Tibial nerve (tissue), 4 donors: Measurements from ENCODE around the gene RUFY3. TPM values are rescaled to one million over a fixed set of nuclear protein-coding genes. Genes with fewer than 3 reads are reported as not detected.

Source experiments
- DNase-seq, 2 donors: peaks; one replicate each; pipeline ENCODE4 v3.0.0-alpha.2; 2019; ENCODE audit warnings: low spot score in 2 of 2
- H3K27ac ChIP-seq, 4 donors: fragments of 200-600 bp; sonication (generic) in 3 of 4; one replicate each; pipeline ENCODE4 v1.5.1; 2017 to 2019; ENCODE audit warnings: mild to moderate bottlenecking in 1 of 4
- H3K27me3 ChIP-seq, 2 donors: fragments of 200-600 bp; sonication (generic) in 1 of 2; one replicate each; pipeline versions ENCODE4 v1.5.1 to v1.6.0; 2017 to 2019
- H3K36me3 ChIP-seq, 3 donors: fragments of 200-600 bp; sonication (generic); one replicate each; pipeline ENCODE4 v1.5.1; 2018 to 2019
- H3K4me1 ChIP-seq, 4 donors: fragments of 200-600 bp; sonication (generic) in 3 of 4; one replicate each; pipeline ENCODE4 v1.5.1; 2017 to 2019
- H3K4me3 ChIP-seq, 4 donors: fragments of 200-600 bp; sonication (generic) in 3 of 4; one replicate each; pipeline ENCODE4 v1.5.1; 2017 to 2019; ENCODE audit warnings: mild to moderate bottlenecking in 1 of 4, moderate library complexity in 1 of 4
- H3K9me3 ChIP-seq, 4 donors: fragments of 200-600 bp; sonication (generic) in 3 of 4; one replicate each; pipeline ENCODE4 v1.5.1; 2017 to 2019
- CTCF ChIP-seq, 5 experiments: fragments of 200-600 bp in 3 of 5; fragments of 450-650 bp in 2 of 5; sonication (generic) in 3 of 5; IDR thresholded peaks; one replicate each; pipeline ENCODE4 v1.5.1; 2016 to 2019; ENCODE audit warnings: antibody characterized with exemption in 5 of 5, mild to moderate bottlenecking in 3 of 5, moderate library complexity in 2 of 5
- EP300 ChIP-seq, 2 donors: sonication (generic); formaldehyde crosslinking; IDR thresholded peaks; one replicate each; pipeline ENCODE4 v1.6.1; 2017; ENCODE audit warnings: antibody characterized with exemption in 2 of 2, mild to moderate bottlenecking in 1 of 2
- POLR2A ChIP-seq, 2 donors: fragments of 450-650 bp; IDR thresholded peaks; one replicate each; pipeline ENCODE4 v1.6.1; 2017; ENCODE audit warnings: antibody characterized with exemption in 2 of 2, mild to moderate bottlenecking in 2 of 2, moderate library complexity in 2 of 2
- WGBS, 2 donors: methylation state at CpG; one replicate each; pipeline ENCODE4 v1.1.5; 2018; 5-methylcytosine and 5-hydroxymethylcytosine counted together
- total RNA-seq, 4 donors: library from RNA; depleted of rRNA; stranded (reverse); fragments of >200 nt; gene quantifications; one replicate each; pipeline ENCODE4 v1.1.0, GENCODE V29; 2016

The RUFY3 gene
- total RNA-seq, 4 donors from 2014 or later = 84.5 to 124 (median 88.8) TPM

- Histone ChIP-seq H3K9me3 (no peaks in the 10 kb centered on the region), H3K27me3 (no peaks in the 10 kb centered on the region), H3K4me1 (peaks cover 0 to 14% (median 0%) of the 10 kb centered on the region in 4 donors), H3K4me3 (no peak overlapping the region), H3K27ac (no peak overlapping the region), H3K36me3 (peaks cover 5 to 95% (median 23%) of the 10 kb centered on the region in 3 donors)
- WGBS, 2 donors = 94% methylated on average over 4 of the region's 4 CpGs
- TF ChIP-seq CTCF (IDR thresholded peaks at IDR 0.05) (no peak), POLR2A (IDR thresholded peaks at IDR 0.05) (no peak), EP300 (IDR thresholded peaks at IDR 0.05) (no peak)
- no peak for DNase-seq
Measured at GRCh38 chr4:70831293-70831692, 109.5 kb downstream of the RUFY3 start.

GRCh38 chr4:70833675-70834074 is 111.9 kb downstream of the RUFY3 start:
- no peak overlapping the region for H3K27ac ChIP-seq
- H3K9me3 ChIP-seq = no peaks in the 10 kb centered on the region
- H3K36me3 ChIP-seq = peaks cover 3 to 71% (median 23%) of the 10 kb centered on the region in 3 donors
- peaks cover 0 to 35% (median 16%) of the 10 kb centered on the region in 4 donors for H3K4me1 ChIP-seq
- no peak for DNase-seq
- whole genome bisulfite sequencing, 2 donors = 98 to 100% methylated on average over 1 of the region's 1 CpG
- H3K4me3 ChIP-seq = no peak overlapping the region
- H3K27me3 ChIP-seq = no peaks in the 10 kb centered on the region
- TF ChIP-seq POLR2A (IDR thresholded peaks at IDR 0.05) (no peak), EP300 (IDR thresholded peaks at IDR 0.05) (no peak), CTCF (IDR thresholded peaks at IDR 0.05) (no peak)

- peaks cover 3 to 47% (median 10%) of the 10 kb centered on the region in 3 donors for H3K36me3 ChIP-seq
- no peaks in the 10 kb centered on the region for H3K27me3 ChIP-seq
- no peak overlapping the region for H3K27ac ChIP-seq
- WGBS, 2 donors = 65 to 83% methylated on average over 2 of the region's 2 CpGs
- H3K4me1 ChIP-seq = peaks cover 0 to 35% (median 16%) of the 10 kb centered on the region in 4 donors
- no peaks in the 10 kb centered on the region for H3K9me3 ChIP-seq
- DNase-seq = no peak
- H3K4me3 ChIP-seq = no peak overlapping the region
- no peak for TF ChIP-seq EP300 (IDR thresholded peaks at IDR 0.05)
- no peak for TF ChIP-seq POLR2A (IDR thresholded peaks at IDR 0.05)
- TF ChIP-seq CTCF (IDR thresholded peaks at IDR 0.05) = no peak
Measured at GRCh38 chr4:70836081-70836480, 114.3 kb downstream of the RUFY3 start.

GRCh38 chr4:70838204-70838603 is 116.4 kb downstream of the RUFY3 start:
- DNase-seq = no peak
- no peaks in the 10 kb centered on the region for H3K9me3 ChIP-seq
- H3K4me3 ChIP-seq = peak overlapping the region; percentile 87 to 100 (median 94)
- H3K27ac ChIP-seq = peak overlapping the region in 2 of 4 donors; percentile 93 to 96
- 24 to 26% methylated on average over 4 of the region's 4 CpGs for WGBS, 2 donors
- peaks cover 0 to 26% (median 0%) of the 10 kb centered on the region in 3 donors for H3K36me3 ChIP-seq
- no peaks in the 10 kb centered on the region for H3K27me3 ChIP-seq
- peaks cover 0 to 32% (median 16%) of the 10 kb centered on the region in 4 donors for H3K4me1 ChIP-seq
- TF ChIP-seq CTCF (IDR thresholded peaks at IDR 0.05) (no peak), POLR2A (IDR thresholded peaks at IDR 0.05) (no peak), EP300 (IDR thresholded peaks at IDR 0.05) (no peak)

GRCh38 chr4:70838666-70839588 is 117.2 kb downstream of the RUFY3 start:
- Histone ChIP-seq H3K27me3 (no peaks in the 10 kb centered on the region), H3K4me3 (peak overlapping the region; percentile 87 to 100 (median 94)), H3K9me3 (no peaks in the 10 kb centered on the region), H3K4me1 (peaks cover 0 to 28% (median 16%) of the 10 kb centered on the region in 4 donors), H3K27ac (peak overlapping the region; percentile 78 to 96 (median 93)), H3K36me3 (peaks cover 0 to 20% (median 0%) of the 10 kb centered on the region in 3 donors)
- TF ChIP-seq EP300 (IDR thresholded peaks at IDR 0.05) (peak in 1 of 2 donors; percentile 44), CTCF (IDR thresholded peaks at IDR 0.05) (no peak)
- DNase-seq = peak; percentile 24 to 33
- 0 to 1% methylated on average over 6 to 31 of the region's 80 CpGs for WGBS, 2 donors
